HepG2 (cell line): Measurements from ENCODE around the gene PET117. TPM values are rescaled to one million over a fixed set of nuclear protein-coding genes. Genes with fewer than 3 reads are reported as not detected.

Source experiments
- ADNP ChIP-seq: sonication (generic); formaldehyde crosslinking; IDR thresholded peaks from 2 replicates; pipeline ENCODE4 v1.4.0; 2020; ENCODE audit warnings: missing genetic modification reagents
- ARID2 ChIP-seq: sonication (generic); formaldehyde crosslinking; IDR thresholded peaks from 2 replicates; pipeline ENCODE4 v1.8.1; 2022; ENCODE audit warnings: mild to moderate bottlenecking, missing genetic modification reagents, borderline replicate concordance
- CC2D1A ChIP-seq: sonication (generic); formaldehyde crosslinking; IDR thresholded peaks from 2 replicates; pipeline ENCODE4 v1.8.1; 2023; ENCODE audit warnings: mild to moderate bottlenecking, missing genetic modification reagents
- DBP ChIP-seq: sonication (generic); formaldehyde crosslinking; IDR thresholded peaks from 2 replicates; pipeline ENCODE4 v1.4.0; 2020; ENCODE audit warnings: missing genetic modification reagents; ENCODE audit errors: not compliant biosample characterization
- GABPA ChIP-seq, 2 experiments: IDR thresholded peaks; 2 replicates each; pipeline ENCODE4 v1.6.1; 2011 to 2016; ENCODE audit warnings: low read depth in 2 of 2, low read length in 1 of 2, missing biosample characterization in 1 of 2, missing genetic modification characterization in 1 of 2
- HNF4G ChIP-seq, 2 experiments: sonication (generic) in 1 of 2; formaldehyde crosslinking in 1 of 2; IDR thresholded peaks; 2 replicates each; pipeline versions ENCODE4 v1.4.0 to v1.6.1; 2011 to 2020; ENCODE audit warnings: borderline replicate concordance in 2 of 2, low read depth in 2 of 2, mild to moderate bottlenecking in 2 of 2, low read length in 1 of 2, missing genetic modification reagents in 1 of 2, moderate library complexity in 1 of 2
- MNT ChIP-seq: fragments of 450-650 bp; IDR thresholded peaks from 2 replicates; pipeline ENCODE4 v1.6.1; 2016
- MTF1 ChIP-seq: sonication (generic); formaldehyde crosslinking; IDR thresholded peaks from 2 replicates; pipeline ENCODE4 v1.5.0; 2020; ENCODE audit warnings: missing genetic modification reagents
- PBX3 ChIP-seq: sonication (generic); formaldehyde crosslinking; IDR thresholded peaks from 2 replicates; pipeline ENCODE4 v1.8.1; 2023; ENCODE audit warnings: missing genetic modification reagents, inconsistent platforms, borderline replicate concordance
- RFX5 ChIP-seq: IDR thresholded peaks from 2 replicates; pipeline ENCODE4 v1.6.1; 2011; ENCODE audit warnings: low read depth, low read length, improper control_type of control experiment
- SMARCE1 ChIP-seq: fragments of 450-650 bp; IDR thresholded peaks from 2 replicates; pipeline ENCODE4 v1.6.1; 2017; ENCODE audit warnings: borderline replicate concordance
- TBL1XR1 ChIP-seq: fragments of 150-350 bp; IDR thresholded peaks from 2 replicates; pipeline ENCODE4 v1.6.1; 2014; ENCODE audit warnings: borderline replicate concordance, low read length; ENCODE audit not compliant: partially characterized antibody
- ZNF274 ChIP-seq: sonication (generic); formaldehyde crosslinking; IDR thresholded peaks from 2 replicates; pipeline ENCODE4 v1.5.1; 2020; ENCODE audit warnings: mild to moderate bottlenecking, missing genetic modification reagents
- ZNF296 ChIP-seq: sonication (generic); formaldehyde crosslinking; conservative IDR thresholded peaks from 2 replicates; pipeline ENCODE4 v1.5.0; 2020; ENCODE audit warnings: mild to moderate bottlenecking, missing genetic modification reagents
- ZNF362 ChIP-seq: sonication (generic); formaldehyde crosslinking; IDR thresholded peaks from 2 replicates; pipeline ENCODE4 v1.4.0; 2020; ENCODE audit warnings: missing genetic modification reagents, mild to moderate bottlenecking, borderline replicate concordance
- ZNF44 ChIP-seq: sonication (generic); formaldehyde crosslinking; IDR thresholded peaks from 2 replicates; pipeline ENCODE4 v1.5.1; 2020; ENCODE audit warnings: mild to moderate bottlenecking, missing genetic modification reagents
- ZNF503 ChIP-seq: sonication (generic); formaldehyde crosslinking; IDR thresholded peaks from 2 replicates; pipeline ENCODE4 v1.4.0; 2020; ENCODE audit warnings: missing genetic modification reagents
- ZNF563 ChIP-seq: sonication (generic); formaldehyde crosslinking; IDR thresholded peaks from 2 replicates; pipeline ENCODE4 v1.8.0; 2022; ENCODE audit warnings: mild to moderate bottlenecking, moderate library complexity, missing genetic modification reagents
- ZNF605 ChIP-seq: sonication (generic); formaldehyde crosslinking; IDR thresholded peaks from 2 replicates; pipeline ENCODE4 v1.8.0; 2022; ENCODE audit warnings: mild to moderate bottlenecking, missing genetic modification reagents
- ZNF710 ChIP-seq: sonication (generic); formaldehyde crosslinking; IDR thresholded peaks from 2 replicates; pipeline ENCODE4 v1.5.0; 2020; ENCODE audit warnings: mild to moderate bottlenecking, missing genetic modification reagents, borderline replicate concordance
- polyA plus RNA-seq, 8 experiments: library from polyadenylated mRNA; depleted of rRNA in 3 of 8; stranded (reverse) in 7 of 8; unstranded in 1 of 8; fragments of >200 nt; fragmentation: Illumina TruSeq in 4 of 8; extraction: Trizol in 4 of 8; gene quantifications; 2 replicates each; pipeline versions ENCODE4 v1.2.1 to v1.2.3, GENCODE V29; 2011 to 2016; ENCODE audit warnings: low read depth in 4 of 8, missing spikeins in 1 of 8, mixed read lengths in 1 of 8; ENCODE audit not compliant: insufficient read depth in 1 of 8
- total RNA-seq, 5 experiments: library from RNA; depleted of rRNA; stranded (reverse); fragments of >200 nt; fragmentation: Illumina TruSeq; extraction: Trizol; gene quantifications; 2 replicates each; pipeline ENCODE4 v1.2.3, GENCODE V29; 2016; ENCODE audit warnings: low read depth in 1 of 5

Gene PET117
- total and polyA plus RNA-seq, 2 of the 13 experiments (the other 11 are each of a cell fraction or from before 2014, with no cell fraction given) = 22.2 to 48.2 TPM

- TF ChIP-seq DBP = no peak
- 0 out of 2 replicates have a peak, but pooled peaks have one; percentile 11 for TF ChIP-seq ZNF605
- TF ChIP-seq ZNF563 (CRISPR knock-in tag) = no peak
- TF ChIP-seq ZNF274 (CRISPR knock-in tag) = no peak
- TF ChIP-seq HNF4G (IDR thresholded peaks at IDR 0.05; ENCODE audit: borderline replicate concordance, low read depth, low read length) = peak; percentile 91
- TF ChIP-seq HNF4G (CRISPR knock-in tag; IDR thresholded peaks at IDR 0.05; ENCODE audit: borderline replicate concordance, low read depth) = peak; percentile 71; the same call in 1 of the 2 replicates
- TF ChIP-seq ZNF296 (CRISPR knock-in tag) = no peak
- peak; percentile 47; the same call in 1 of the 2 replicates for TF ChIP-seq ZNF362 (CRISPR knock-in tag)
- no peak for TF ChIP-seq ARID2
- TF ChIP-seq ZNF710 = no peak; the same call in 1 of the 2 replicates
- TF ChIP-seq SMARCE1 = no peak
- no peak for TF ChIP-seq RFX5
- TF ChIP-seq ADNP = 0 out of 2 replicates have a peak, but pooled peaks have one; percentile 17
- TF ChIP-seq PBX3 (CRISPR knock-in tag) = no peak
- TF ChIP-seq GABPA (IDR thresholded peaks at IDR 0.05; ENCODE audit: low read depth, low read length) = no peak
- no peak for TF ChIP-seq GABPA (CRISPR knock-in tag; IDR thresholded peaks at IDR 0.05; ENCODE audit: low read depth)
- no peak for TF ChIP-seq CC2D1A (CRISPR knock-in tag)
- no peak for TF ChIP-seq MNT
- no peak for TF ChIP-seq MTF1
- no peak; the same call in 1 of the 2 replicates for TF ChIP-seq ZNF503 (CRISPR knock-in tag)
- no peak for TF ChIP-seq TBL1XR1
- TF ChIP-seq ZNF44 = no peak
Measured at GRCh38 chr20:18144541-18145099, 7.0 kb downstream of the PET117 start (continued).
